Trophoblast cell (in vitro differentiated cells and primary cell): Measurements from ENCODE around the gene MED14.

Experiments used
- DNase-seq, 2 donors: peaks; one replicate each; pipeline ENCODE4 v3.0.0-alpha.2; 2016
- H2AFZ ChIP-seq: 2 replicates; pipeline ENCODE4 v1.6.1; 2013; ENCODE audit warnings: low read length, moderate library complexity, mild to moderate bottlenecking; ENCODE audit not compliant: insufficient read depth, poor library complexity
- H2AK5ac ChIP-seq: 2 replicates; pipeline ENCODE4 v1.6.1; 2013; ENCODE audit warnings: mild to moderate bottlenecking, low read length
- H2BK120ac ChIP-seq: 2 replicates; pipeline ENCODE4 v1.6.1; 2013; ENCODE audit warnings: low read length, mild to moderate bottlenecking, moderate library complexity; ENCODE audit not compliant: insufficient read depth, poor library complexity
- H2BK12ac ChIP-seq: 2 replicates; pipeline ENCODE4 v1.6.1; 2013; ENCODE audit warnings: mild to moderate bottlenecking, low read length, moderate library complexity
- H2BK5ac ChIP-seq: 2 replicates; pipeline ENCODE4 v1.6.1; 2013; ENCODE audit warnings: low read length, low read depth, moderate library complexity, mild to moderate bottlenecking; ENCODE audit not compliant: poor library complexity
- H3K14ac ChIP-seq: 2 replicates; pipeline ENCODE4 v1.6.1; 2013; ENCODE audit warnings: mild to moderate bottlenecking, low read length
- H3K18ac ChIP-seq: 2 replicates; pipeline ENCODE4 v1.6.1; 2013; ENCODE audit warnings: mild to moderate bottlenecking, low read length
- H3K23ac ChIP-seq: 2 replicates; pipeline ENCODE4 v1.6.1; 2013; ENCODE audit warnings: low read length
- H3K27ac ChIP-seq: 2 replicates; pipeline ENCODE4 v1.5.1; 2013; ENCODE audit warnings: low read depth, mild to moderate bottlenecking, inconsistent platforms, low read length, moderate library complexity
- H3K27me3 ChIP-seq: 2 replicates; pipeline ENCODE4 v1.6.1; 2013; ENCODE audit warnings: inconsistent platforms, mild to moderate bottlenecking, low read length, moderate library complexity; ENCODE audit not compliant: insufficient read depth
- H3K36me3 ChIP-seq, 2 experiments: 1 replicate in 1 of 2; 2 replicates in 1 of 2; pipeline ENCODE4 v1.6.1; 2013; ENCODE audit warnings: low read length in 2 of 2, mild to moderate bottlenecking in 2 of 2, moderate library complexity in 1 of 2; ENCODE audit not compliant: insufficient read depth in 2 of 2, control insufficient read depth in 1 of 2
- H3K4ac ChIP-seq: 2 replicates; pipeline ENCODE4 v1.6.1; 2013; ENCODE audit warnings: low read depth, mild to moderate bottlenecking, low read length, moderate library complexity
- H3K4me1 ChIP-seq, 2 experiments: 1 replicate in 1 of 2; 2 replicates in 1 of 2; pipeline ENCODE4 v1.6.1; 2013; ENCODE audit warnings: low read length in 2 of 2, mild to moderate bottlenecking in 2 of 2, moderate library complexity in 1 of 2; ENCODE audit not compliant: insufficient read depth in 2 of 2, control insufficient read depth in 1 of 2
- H3K4me2 ChIP-seq: 2 replicates; pipeline ENCODE4 v1.6.1; 2013; ENCODE audit warnings: inconsistent platforms, mild to moderate bottlenecking, low read length, moderate library complexity
- H3K4me3 ChIP-seq: 2 replicates; pipeline ENCODE4 v1.5.1; 2013; ENCODE audit warnings: mild to moderate bottlenecking, low read depth, low read length, inconsistent platforms
- H3K79me1 ChIP-seq: one replicate; pipeline ENCODE4 v1.6.1; 2013; ENCODE audit warnings: low read length
- H3K79me2 ChIP-seq: 2 replicates; pipeline ENCODE4 v1.6.1; 2013; ENCODE audit warnings: low read length, mild to moderate bottlenecking; ENCODE audit not compliant: control insufficient read depth, insufficient read depth, poor library complexity
- H3K9ac ChIP-seq: 2 replicates; pipeline ENCODE4 v1.6.1; 2013; ENCODE audit warnings: mild to moderate bottlenecking, low read length
- H3K9me3 ChIP-seq: 2 replicates; pipeline ENCODE4 v1.6.1; 2013; ENCODE audit warnings: low read depth, mild to moderate bottlenecking, control low read depth, inconsistent platforms, low read length; ENCODE audit not compliant: insufficient read depth
- H4K12ac ChIP-seq: 2 replicates; pipeline ENCODE4 v1.6.1; 2013; ENCODE audit warnings: low read depth, mild to moderate bottlenecking, low read length, moderate library complexity
- H4K8ac ChIP-seq: 2 replicates; pipeline ENCODE4 v1.6.1; 2013; ENCODE audit warnings: low read depth, mild to moderate bottlenecking, low read length, moderate library complexity
- H4K91ac ChIP-seq: one replicate; pipeline ENCODE4 v1.6.1; 2013; ENCODE audit warnings: low read depth, mild to moderate bottlenecking, low read length, moderate library complexity
- WGBS: extraction: QIAGEN DNeasy Blood & Tissue Kit; methylation state at CpG from one replicate; pipeline ENCODE4 v1.1.7; 2013; ENCODE audit warnings: missing lambda C conversion rate; ENCODE audit not compliant: insufficient read length, insufficient coverage; ENCODE audit errors: extremely low coverage; 5-methylcytosine and 5-hydroxymethylcytosine counted together

The MED14 gene

DNA sequence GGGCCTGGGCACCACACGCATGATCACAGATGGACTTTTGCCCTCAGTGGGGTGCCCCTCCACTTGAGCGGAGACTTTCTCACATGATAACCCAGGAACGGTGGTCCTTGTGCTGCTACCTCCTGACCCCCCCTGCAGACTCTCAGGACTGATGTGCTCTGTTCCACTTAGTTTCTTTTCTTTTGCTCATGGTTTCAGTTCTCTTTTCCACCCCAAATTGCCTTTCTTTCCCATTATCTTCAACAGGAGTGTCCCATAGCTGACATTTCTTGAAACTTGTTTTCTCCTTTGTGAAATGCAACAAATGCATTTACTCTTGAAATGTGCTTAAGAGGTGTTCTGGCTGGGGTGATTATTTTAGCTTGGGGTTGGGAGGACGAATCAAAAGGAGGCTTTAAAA, 103.1 kb downstream of the MED14 start:
- no peak overlapping the region for H3K27ac ChIP-seq
- H3K9ac ChIP-seq: no peak overlapping the region
- no peak overlapping the region for H2BK120ac ChIP-seq
- no peak overlapping the region for H3K23ac ChIP-seq
- H4K8ac ChIP-seq: no peak overlapping the region
- no peak overlapping the region for H3K18ac ChIP-seq
- no peaks in the 10 kb centered on the region for H3K79me1 ChIP-seq
- no peak overlapping the region for H3K4ac ChIP-seq
- H4K12ac ChIP-seq: no peak overlapping the region
- H3K4me1 ChIP-seq: no peaks in the 10 kb centered on the region
- no peak overlapping the region for H3K4me3 ChIP-seq
- no peaks in the 10 kb centered on the region for H3K9me3 ChIP-seq
- H3K36me3 ChIP-seq: peaks cover 33 to 35% of the 10 kb centered on the region in 2 experiments
- no peaks in the 10 kb centered on the region for H3K27me3 ChIP-seq
- no peak overlapping the region for H2AK5ac ChIP-seq
- DNase-seq: no peak
- no peaks in the 10 kb centered on the region for H3K79me2 ChIP-seq
- WGBS: no CpG with 5 or more reads among the region's 4 CpGs
- H2AFZ ChIP-seq: no peak overlapping the region
- H2BK5ac ChIP-seq: no peak overlapping the region
- H3K4me2 ChIP-seq: no peak overlapping the region
- H4K91ac ChIP-seq: no peak overlapping the region
- H2BK12ac ChIP-seq: no peak overlapping the region
- no peak overlapping the region for H3K14ac ChIP-seq

DNA sequence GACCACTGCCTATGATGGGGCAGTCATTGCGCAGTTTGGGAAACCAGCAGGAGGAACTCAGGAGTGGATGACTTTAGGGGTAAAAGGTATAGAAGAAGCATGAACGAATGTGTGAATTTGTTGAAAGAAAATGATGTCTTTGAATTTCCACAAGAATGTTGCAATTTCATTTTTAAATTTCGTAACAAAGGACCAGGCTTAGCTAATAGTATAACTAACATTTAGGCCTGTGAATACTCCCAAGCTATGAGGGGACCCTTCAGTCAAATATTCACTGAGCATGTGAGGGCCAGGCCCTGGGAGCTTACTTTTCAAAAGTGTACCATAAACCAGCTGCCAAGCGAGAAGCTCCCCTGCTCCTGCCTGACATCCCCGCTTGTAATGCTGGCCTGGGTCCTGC, 106.8 kb downstream of the MED14 start:
- WGBS: no CpG with 5 or more reads among the region's 5 CpGs
- no peak overlapping the region for H4K12ac ChIP-seq
- no peak overlapping the region for H3K4me2 ChIP-seq
- H3K9ac ChIP-seq: no peak overlapping the region
- no peak overlapping the region for H2BK5ac ChIP-seq
- no peak overlapping the region for H3K4me3 ChIP-seq
- H2AFZ ChIP-seq: no peak overlapping the region
- H3K18ac ChIP-seq: no peak overlapping the region
- no peaks in the 10 kb centered on the region for H3K4me1 ChIP-seq
- no peak overlapping the region for H3K23ac ChIP-seq
- H2BK12ac ChIP-seq: no peak overlapping the region
- no peaks in the 10 kb centered on the region for H3K79me2 ChIP-seq
- H3K36me3 ChIP-seq: peaks cover 22% of the 10 kb centered on the region in 2 experiments
- no peak overlapping the region for H4K91ac ChIP-seq
- DNase-seq: no peak
- H2AK5ac ChIP-seq: no peak overlapping the region
- H2BK120ac ChIP-seq: no peak overlapping the region
- no peaks in the 10 kb centered on the region for H3K79me1 ChIP-seq
- H4K8ac ChIP-seq: no peak overlapping the region
- no peak overlapping the region for H3K14ac ChIP-seq
- no peak overlapping the region for H3K4ac ChIP-seq
- no peak overlapping the region for H3K27ac ChIP-seq
- no peaks in the 10 kb centered on the region for H3K27me3 ChIP-seq
- no peaks in the 10 kb centered on the region for H3K9me3 ChIP-seq

DNA sequence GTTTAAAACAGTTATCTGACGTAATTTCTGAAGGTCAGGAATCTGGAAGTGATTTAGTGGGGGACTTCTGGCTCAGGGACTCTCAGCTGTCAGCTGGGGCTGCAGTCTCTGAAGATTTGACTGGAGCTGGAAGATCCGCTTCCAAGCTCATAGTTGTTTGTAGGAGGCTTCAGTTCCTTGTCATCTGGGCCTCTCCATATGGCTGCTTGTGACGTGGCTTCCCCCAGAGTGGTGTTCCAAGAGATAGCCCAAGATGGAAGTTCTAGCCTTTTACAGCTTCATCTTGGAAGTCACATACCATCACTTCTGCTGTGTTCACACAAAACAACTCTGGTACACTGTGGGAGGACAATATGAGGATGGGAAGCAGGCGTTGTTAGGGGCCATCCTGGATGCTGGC, 110.0 kb downstream of the MED14 start:
- no peak overlapping the region for H3K4ac ChIP-seq
- no peak overlapping the region for H3K4me3 ChIP-seq
- no peak for DNase-seq
- no peaks in the 10 kb centered on the region for H3K27me3 ChIP-seq
- H3K4me2 ChIP-seq: no peak overlapping the region
- H3K36me3 ChIP-seq: peaks cover 5 to 17% of the 10 kb centered on the region in 2 experiments
- H3K23ac ChIP-seq: no peak overlapping the region
- H3K27ac ChIP-seq: no peak overlapping the region
- H2BK5ac ChIP-seq: no peak overlapping the region
- H4K12ac ChIP-seq: no peak overlapping the region
- H3K79me1 ChIP-seq: no peaks in the 10 kb centered on the region
- H2AK5ac ChIP-seq: no peak overlapping the region
- H4K91ac ChIP-seq: no peak overlapping the region
- no peak overlapping the region for H2BK12ac ChIP-seq
- no peak overlapping the region for H3K9ac ChIP-seq
- no peak overlapping the region for H2BK120ac ChIP-seq
- no peak overlapping the region for H4K8ac ChIP-seq
- no peaks in the 10 kb centered on the region for H3K79me2 ChIP-seq
- H3K9me3 ChIP-seq: no peaks in the 10 kb centered on the region
- H2AFZ ChIP-seq: no peak overlapping the region
- no CpG with 5 or more reads among the region's 4 CpGs for WGBS
- H3K18ac ChIP-seq: no peak overlapping the region
- no peak overlapping the region for H3K14ac ChIP-seq
- H3K4me1 ChIP-seq: no peaks in the 10 kb centered on the region

DNA sequence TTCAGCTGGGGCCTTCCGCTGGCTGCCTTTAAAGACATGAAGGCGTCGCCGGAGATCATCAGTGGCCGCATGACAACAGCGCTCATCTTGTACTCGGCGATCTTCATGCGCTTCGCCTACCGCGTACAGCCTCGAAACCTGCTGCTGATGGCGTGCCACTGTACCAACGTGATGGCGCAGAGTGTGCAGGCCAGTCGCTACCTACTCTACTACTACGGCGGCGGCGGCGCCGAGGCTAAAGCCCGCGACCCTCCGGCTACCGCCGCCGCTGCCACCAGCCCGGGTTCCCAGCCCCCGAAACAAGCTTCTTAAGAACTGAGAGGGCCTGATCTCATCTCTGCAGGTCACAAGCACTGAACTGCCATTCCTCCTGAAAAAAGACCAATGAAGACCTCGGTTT, 111.7 kb downstream of the MED14 start:
- no peak overlapping the region for H3K23ac ChIP-seq
- no peak overlapping the region for H4K12ac ChIP-seq
- H3K36me3 ChIP-seq: peaks cover 4 to 6% of the 10 kb centered on the region in 2 experiments
- no peaks in the 10 kb centered on the region for H3K4me1 ChIP-seq
- no peak overlapping the region for H2BK120ac ChIP-seq
- no peak overlapping the region for H2BK5ac ChIP-seq
- H2BK12ac ChIP-seq: no peak overlapping the region
- no peaks in the 10 kb centered on the region for H3K79me2 ChIP-seq
- no peak for DNase-seq
- WGBS: no CpG with 5 or more reads among the region's 32 CpGs
- H4K8ac ChIP-seq: no peak overlapping the region
- H2AFZ ChIP-seq: no peak overlapping the region
- H4K91ac ChIP-seq: no peak overlapping the region
- no peak overlapping the region for H3K14ac ChIP-seq
- H3K4ac ChIP-seq: no peak overlapping the region
- H3K18ac ChIP-seq: no peak overlapping the region
- H3K27ac ChIP-seq: no peak overlapping the region
- no peaks in the 10 kb centered on the region for H3K9me3 ChIP-seq
- H3K9ac ChIP-seq: no peak overlapping the region
- no peak overlapping the region for H2AK5ac ChIP-seq
- no peak overlapping the region for H3K4me3 ChIP-seq
- H3K27me3 ChIP-seq: no peaks in the 10 kb centered on the region
- no peak overlapping the region for H3K4me2 ChIP-seq
- no peaks in the 10 kb centered on the region for H3K79me1 ChIP-seq
